NAMALWA (cell line): ENCODE results near the gene IL18R1.
"Not testable (repeated sequence)": the region's sequence is repeated elsewhere in the genome, so short reads cannot be mapped to it uniquely, and the experiment has no call there.

Experiments used
- DNase-seq: peaks from one replicate; pipeline ENCODE4 v3.0.0-alpha.2; 2015; ENCODE audit warnings: low spot score

Gene IL18R1

DNA sequence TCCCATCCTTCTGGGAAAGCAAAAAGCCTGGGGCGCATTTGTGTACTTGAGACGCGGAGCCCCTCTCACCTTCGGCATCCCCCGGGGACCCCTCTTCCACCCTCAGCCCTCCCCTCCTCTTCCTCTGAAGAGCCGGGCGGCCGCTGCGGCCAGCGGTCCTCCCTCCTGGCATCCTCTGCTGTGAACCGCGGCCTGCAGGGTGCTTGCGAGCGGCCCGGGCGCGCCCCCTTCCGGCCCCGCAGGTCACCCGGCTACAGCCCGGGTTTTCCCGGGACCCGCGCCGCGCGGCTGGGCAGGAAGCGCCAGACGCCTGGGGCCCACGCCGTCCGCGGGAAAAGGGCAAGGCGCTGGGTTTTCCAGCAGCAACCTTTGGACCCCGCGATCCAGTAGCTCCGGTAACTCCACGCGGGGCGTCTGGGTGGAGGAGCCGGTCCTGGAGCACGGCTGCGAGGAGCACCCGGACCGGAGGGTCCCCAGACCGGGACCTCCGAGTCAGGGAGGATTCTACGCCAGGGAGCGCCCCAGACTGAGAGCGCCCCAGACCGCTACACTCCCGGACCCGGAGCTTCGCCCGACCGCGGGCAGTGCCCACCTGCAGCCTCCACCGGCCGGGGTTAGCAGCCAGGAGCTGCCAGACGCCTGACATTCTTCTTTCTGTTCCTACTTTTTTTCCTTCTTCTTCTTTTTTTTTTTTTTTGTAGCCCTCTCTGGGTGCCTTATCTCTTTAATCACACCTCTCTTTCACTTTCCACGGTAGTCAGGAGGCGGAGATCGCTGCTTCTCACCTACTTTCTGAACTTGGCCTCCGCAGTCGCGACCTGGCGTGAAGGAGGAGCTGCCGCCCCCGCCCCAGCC is at the start of gene IL18R1:
IL18R1 (plus strand) TSS at position 271 of the 855 bp plus-strand sequence. CDS start 6,865 bp downstream, outside the sequence.
- peak; percentile 10 for DNase-seq

- no peak for DNase-seq
Observed at GRCh38 chr2:102306125-102306524, 49.5 kb upstream of the IL18R1 start.

DNA sequence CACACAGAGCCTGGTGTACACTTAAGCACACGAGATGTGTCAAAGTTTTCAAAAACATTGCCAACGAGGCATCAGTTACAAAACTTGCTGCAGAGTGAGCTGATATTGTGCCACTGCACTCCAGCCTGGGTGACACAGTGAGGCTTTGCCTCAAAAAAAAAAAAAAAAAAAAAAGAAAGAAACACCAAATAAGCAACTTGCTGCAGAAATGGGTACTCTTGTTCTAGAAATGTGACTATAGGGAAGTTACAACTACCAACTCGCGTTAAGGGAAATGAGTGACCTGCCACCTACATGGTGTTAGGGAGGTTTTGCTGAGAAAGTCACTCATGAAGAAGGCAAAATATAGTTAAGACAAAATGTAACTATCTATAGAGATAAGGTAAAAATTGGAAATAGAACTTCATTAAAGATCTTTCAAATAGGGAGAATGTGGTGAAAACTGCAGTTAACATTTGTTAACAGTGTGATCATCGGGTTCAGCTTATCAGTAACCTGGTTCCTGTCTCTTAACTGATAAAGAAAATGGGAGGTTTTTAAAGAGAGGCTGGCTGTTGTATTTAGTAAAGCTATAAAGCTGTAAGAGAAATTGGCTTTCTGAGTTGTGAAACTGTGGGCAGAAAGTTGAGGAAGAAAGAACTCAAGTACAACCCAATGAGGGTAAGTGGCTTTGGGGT is 44.5 kb upstream of the IL18R1 start, which contains the start of gene IL1RL1:
IL1RL1 (plus strand) TSS at position 600 of the 677 bp plus-strand sequence. CDS start 26,702 bp downstream, outside the sequence.
- no peak for DNase-seq

- no peak for DNase-seq
Observed at GRCh38 chr2:102313025-102313424, 42.6 kb upstream of the IL18R1 start.

- no peak for DNase-seq
Observed at GRCh38 chr2:102313471-102313870, 42.1 kb upstream of the IL18R1 start.

- no peak for DNase-seq
Observed at GRCh38 chr2:102313950-102314349, 41.6 kb upstream of the IL18R1 start.

DNA sequence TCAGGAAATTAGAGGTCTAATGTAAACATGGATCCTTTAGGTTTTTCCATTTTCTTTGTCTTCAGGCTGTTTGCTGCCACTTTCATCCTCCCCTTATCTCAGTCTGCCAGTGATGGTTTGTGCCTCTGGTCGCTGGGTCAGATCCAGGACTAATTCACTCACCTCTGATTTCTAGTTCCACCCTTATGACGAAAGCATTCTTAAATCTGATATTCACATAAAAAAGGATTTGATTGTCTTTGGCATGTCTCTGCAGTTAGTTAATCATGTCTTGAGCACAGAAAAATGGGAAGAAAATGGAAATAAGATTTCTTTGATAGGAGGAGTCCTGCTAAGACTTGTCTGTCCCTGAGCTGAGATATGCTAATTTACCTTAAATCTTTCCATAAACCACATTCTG is 39.7 kb upstream of the IL18R1 start:
- no peak for DNase-seq

DNA sequence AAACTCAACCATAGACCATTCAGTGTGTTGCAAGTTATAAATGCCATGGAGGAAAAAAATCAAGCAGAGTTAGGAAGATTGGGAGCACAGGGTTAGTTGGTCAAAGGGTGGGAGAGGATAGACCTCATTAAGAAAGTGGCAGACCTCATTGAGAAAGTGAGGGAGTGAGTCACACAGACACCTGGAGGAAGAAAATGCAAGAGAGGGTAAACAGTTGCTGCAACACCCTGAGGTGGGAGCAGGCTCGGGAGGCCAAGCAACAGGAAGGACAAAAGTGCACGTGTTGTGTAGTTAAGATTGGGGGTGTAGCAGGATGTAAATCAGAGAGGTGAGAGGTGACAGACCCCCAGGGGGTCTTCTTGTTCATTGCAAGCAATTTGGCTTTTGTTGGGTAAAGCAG is 37.9 kb upstream of the IL18R1 start:
- no peak for DNase-seq

- no peak for DNase-seq
Observed at GRCh38 chr2:102318437-102318836, 37.2 kb upstream of the IL18R1 start.

DNA sequence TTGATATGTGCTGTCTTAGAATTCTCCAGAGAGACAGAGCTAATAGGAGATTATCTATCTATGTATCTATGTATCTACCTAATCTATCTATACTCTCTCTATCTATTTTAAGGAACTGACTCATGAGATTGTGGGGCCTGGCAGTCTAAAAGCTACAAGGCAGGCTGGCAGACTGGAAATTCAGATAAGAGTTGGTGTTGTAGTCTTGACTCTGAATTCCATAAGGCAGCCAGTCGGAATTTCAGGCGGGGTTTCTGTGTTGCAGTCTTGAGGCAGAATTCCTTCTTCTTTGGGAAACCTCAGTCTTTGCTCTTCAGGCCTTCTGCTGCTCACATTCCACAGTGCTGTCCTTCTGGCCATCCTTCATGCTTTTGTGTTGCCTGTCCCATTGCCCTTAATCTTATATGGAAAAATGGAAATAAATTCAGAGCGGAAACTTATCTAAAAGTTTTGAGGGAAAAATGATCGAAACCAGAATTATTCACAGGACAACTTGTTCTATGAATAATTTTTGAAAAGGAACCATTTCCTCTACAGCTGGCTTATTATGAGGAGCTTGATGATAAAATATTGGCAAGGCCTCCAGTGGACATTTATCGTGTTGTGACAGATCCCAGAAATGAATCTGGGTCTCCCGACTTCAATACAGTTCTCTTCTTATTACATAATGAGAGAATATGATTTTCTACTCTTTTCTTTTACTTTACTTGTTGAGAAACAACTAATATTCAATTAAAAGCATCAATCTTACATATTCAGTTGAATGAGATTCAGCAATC is 33.5 kb upstream of the IL18R1 start:
- DNase-seq: no peak

GRCh38 chr2:102324914-102325313 is 30.7 kb upstream of the IL18R1 start:
- not testable (repeated sequence) for DNase-seq

DNA sequence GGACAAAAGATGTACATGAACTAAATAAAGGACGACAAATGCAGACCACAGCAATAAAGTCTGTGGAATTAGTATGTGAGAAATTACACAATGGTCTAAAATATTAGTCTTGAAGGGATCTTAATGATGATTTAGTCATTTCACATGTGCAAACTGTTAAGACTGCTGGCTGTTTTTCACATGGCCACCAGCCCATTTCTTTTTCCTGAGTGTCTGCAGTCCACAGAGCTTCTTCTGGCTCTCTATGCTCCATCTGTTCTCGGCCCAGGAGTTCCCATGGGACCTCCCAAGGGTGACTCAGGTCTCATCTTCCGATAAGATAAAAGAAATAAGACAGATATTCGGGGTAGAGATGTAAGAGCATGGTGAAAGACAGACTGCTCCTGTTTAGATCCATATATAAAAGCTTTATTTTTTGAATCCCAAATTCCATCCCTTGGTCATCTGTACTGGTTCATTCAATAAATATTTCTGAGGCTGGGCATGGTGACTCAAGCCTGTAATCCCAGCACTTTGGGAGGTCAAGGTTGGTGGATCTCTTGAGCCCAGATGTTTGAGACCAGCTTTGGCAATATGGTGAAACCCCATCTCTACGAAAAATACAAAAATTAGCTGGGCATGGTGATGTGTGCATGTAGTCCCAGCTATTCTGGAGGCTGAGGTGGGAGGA is 24.1 kb upstream of the IL18R1 start:
- DNase-seq: no peak

- DNase-seq: no peak
Observed at GRCh38 chr2:102334486-102334885, 21.1 kb upstream of the IL18R1 start.

DNA sequence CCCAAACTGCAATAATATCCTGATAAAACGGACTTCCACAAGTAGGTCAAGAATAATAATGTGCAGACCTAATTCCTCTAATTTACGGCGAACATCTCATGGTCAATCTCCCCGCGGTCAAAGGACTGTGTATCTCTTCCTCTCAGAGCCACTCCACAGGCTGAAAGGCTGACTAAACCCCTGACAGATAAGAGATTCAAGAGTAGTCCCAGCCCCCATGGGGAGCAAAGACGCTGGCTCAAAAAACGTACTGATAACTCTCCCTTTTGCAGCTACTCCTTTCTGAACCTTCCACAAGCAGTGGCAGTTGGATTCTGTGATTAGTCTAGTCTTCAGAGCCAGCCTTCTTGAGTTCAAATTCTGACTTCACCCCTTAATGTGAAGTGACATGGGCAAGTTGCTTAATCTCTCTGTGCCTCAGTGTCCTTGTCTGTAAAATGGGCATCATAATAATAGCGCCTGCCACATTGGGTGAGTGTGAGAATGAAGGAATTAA is 19.7 kb upstream of the IL18R1 start:
- DNase-seq: no peak

DNA sequence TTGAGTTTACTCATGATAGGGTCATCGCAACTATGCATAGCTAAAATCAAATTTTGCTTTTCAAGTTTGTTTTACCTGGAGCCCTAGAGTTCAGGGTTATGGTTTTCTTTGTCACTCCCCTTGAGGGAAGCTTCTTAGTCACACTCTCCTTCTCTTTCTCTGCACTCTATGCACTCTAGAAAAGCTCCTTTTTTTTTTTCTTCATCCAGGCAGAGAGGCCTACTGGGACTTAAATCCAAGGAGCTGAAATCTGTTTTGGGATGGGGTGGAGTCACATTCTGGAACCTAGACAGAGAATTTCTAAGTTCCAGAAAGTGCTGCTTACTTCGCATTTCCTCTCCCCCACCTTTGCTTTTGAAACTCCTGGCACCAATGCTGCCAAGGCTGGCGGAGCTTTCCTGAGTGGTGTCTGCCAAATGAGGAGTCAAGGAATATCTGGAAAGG is 19.1 kb upstream of the IL18R1 start:
- no peak for DNase-seq

GRCh38 chr2:102337012-102337411 is 18.6 kb upstream of the IL18R1 start:
- no peak for DNase-seq

GRCh38 chr2:102337481-102338386 is 17.9 kb upstream of the IL18R1 start:
- no peak for DNase-seq

DNA sequence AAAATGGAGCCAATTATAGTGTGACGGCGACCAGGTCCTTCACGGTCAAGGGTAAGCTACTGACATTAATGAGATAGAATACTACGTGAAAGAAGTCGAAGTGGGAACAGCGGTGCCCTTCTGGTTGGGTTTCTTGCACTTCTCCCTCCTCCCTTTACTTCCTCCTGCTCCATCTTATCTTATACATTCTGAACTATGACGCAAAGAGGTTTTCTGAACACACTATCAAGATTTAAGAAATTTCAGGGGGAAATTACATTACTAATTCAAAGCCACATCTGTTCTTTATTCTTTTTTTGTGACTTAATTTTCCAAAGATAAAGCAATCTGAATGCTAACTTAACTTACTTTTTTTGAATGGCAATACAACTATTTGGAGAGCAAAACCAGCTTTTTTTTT is 14.8 kb upstream of the IL18R1 start:
- DNase-seq: no peak

GRCh38 chr2:102342888-102343287 is 12.7 kb upstream of the IL18R1 start:
- DNase-seq: no peak

GRCh38 chr2:102344397-102344796 is 11.2 kb upstream of the IL18R1 start:
- DNase-seq: no peak
